WTC11 (cell line): ENCODE measurements around the gene FEZF1. TPM values are rescaled to one million over a fixed set of nuclear protein-coding genes. Genes with fewer than 3 reads are reported as not detected.

ENCODE experiments used
- AFF4 ChIP-seq: sonication (generic); formaldehyde crosslinking; IDR thresholded peaks from 2 replicates; pipeline ENCODE4 v1.8.1; 2023; ENCODE audit warnings: mild to moderate bottlenecking, missing genetic modification reagents, borderline replicate concordance
- ATF3 ChIP-seq: sonication (generic); formaldehyde crosslinking; conservative IDR thresholded peaks from 2 replicates; pipeline ENCODE4 v1.8.1; 2022; ENCODE audit warnings: mild to moderate bottlenecking, missing genetic modification reagents
- E2F4 ChIP-seq: sonication (generic); formaldehyde crosslinking; IDR thresholded peaks from 2 replicates; pipeline ENCODE4 v1.8.1; 2022; ENCODE audit warnings: low read depth, mild to moderate bottlenecking, moderate library complexity, missing genetic modification reagents, borderline replicate concordance
- ERG ChIP-seq: fragments of 250-450 bp; sonication (Bioruptor Pico); IDR thresholded peaks from 2 replicates; pipeline ENCODE4 v1.8.0; 2021; ENCODE audit warnings: mild to moderate bottlenecking
- HMGXB4 ChIP-seq: sonication (generic); formaldehyde crosslinking; IDR thresholded peaks from 2 replicates; pipeline ENCODE4 v1.8.1; 2023; ENCODE audit warnings: mild to moderate bottlenecking, moderate library complexity, missing genetic modification reagents
- JAZF1 ChIP-seq: fragments of 250-450 bp; sonication (Bioruptor Pico); IDR thresholded peaks from 2 replicates; pipeline ENCODE4 v1.9.0; 2021; ENCODE audit warnings: moderate library complexity, mild to moderate bottlenecking, inconsistent platforms
- MAX ChIP-seq: sonication (generic); formaldehyde crosslinking; IDR thresholded peaks from 2 replicates; pipeline ENCODE4 v1.8.0; 2022; ENCODE audit warnings: mild to moderate bottlenecking, missing genetic modification reagents
- NFE2L1 ChIP-seq: sonication (generic); formaldehyde crosslinking; IDR thresholded peaks from 2 replicates; pipeline ENCODE4 v1.8.1; 2023; ENCODE audit warnings: missing genetic modification reagents
- NFYB ChIP-seq: sonication (generic); formaldehyde crosslinking; conservative IDR thresholded peaks from 2 replicates; pipeline ENCODE4 v1.8.0; 2022; ENCODE audit warnings: low read depth, missing genetic modification reagents
- PRDM15 ChIP-seq: sonication (generic); formaldehyde crosslinking; IDR thresholded peaks from 2 replicates; pipeline ENCODE4 v1.8.0; 2022; ENCODE audit warnings: missing genetic modification reagents
- SMAD3 ChIP-seq: sonication (generic); formaldehyde crosslinking; IDR thresholded peaks from 2 replicates; pipeline ENCODE4 v1.8.0; 2022; ENCODE audit warnings: missing genetic modification reagents, mild to moderate bottlenecking, borderline replicate concordance
- SMAD4 ChIP-seq: sonication (generic); formaldehyde crosslinking; IDR thresholded peaks from 2 replicates; pipeline ENCODE4 v1.8.0; 2022; ENCODE audit warnings: mild to moderate bottlenecking, missing genetic modification reagents
- STAT6 ChIP-seq: sonication (generic); formaldehyde crosslinking; conservative IDR thresholded peaks from 2 replicates; pipeline ENCODE4 v1.8.1; 2023; ENCODE audit warnings: mild to moderate bottlenecking, low read depth, missing genetic modification reagents, moderate library complexity
- TP53 ChIP-seq: sonication (generic); formaldehyde crosslinking; IDR thresholded peaks from 2 replicates; pipeline ENCODE4 v1.8.1; 2023; ENCODE audit warnings: mild to moderate bottlenecking, missing genetic modification reagents
- ZBTB21 ChIP-seq: sonication (generic); formaldehyde crosslinking; IDR thresholded peaks from 2 replicates; pipeline ENCODE4 v1.8.1; 2023; ENCODE audit warnings: mild to moderate bottlenecking, missing genetic modification reagents, borderline replicate concordance
- ZMAT4 ChIP-seq: fragments of 250-450 bp; sonication (Bioruptor Pico); IDR thresholded peaks from 2 replicates; pipeline ENCODE4 v1.9.0; 2021; ENCODE audit warnings: mild to moderate bottlenecking
- ZNF232 ChIP-seq: sonication (generic); formaldehyde crosslinking; IDR thresholded peaks from 2 replicates; pipeline ENCODE4 v1.8.0; 2022; ENCODE audit warnings: mild to moderate bottlenecking, missing genetic modification reagents
- ZNF281 ChIP-seq: sonication (generic); formaldehyde crosslinking; IDR thresholded peaks from 2 replicates; pipeline ENCODE4 v1.8.0; 2023; ENCODE audit warnings: mild to moderate bottlenecking, missing genetic modification reagents
- total RNA-seq: library from RNA; stranded (reverse); gene quantifications from 3 replicates; pipeline ENCODE4 v1.2.3, GENCODE V29; 2021

The FEZF1 gene
- total RNA-seq, 1 experiment from 2014 or later: 20.0 TPM

- TF ChIP-seq ATF3: no peak
- no peak for TF ChIP-seq ZNF281 (CRISPR knock-in tag)
- TF ChIP-seq ZBTB21 (CRISPR knock-in tag): no peak
- 0 out of 2 replicates have a peak, but pooled peaks have one; percentile 12 for TF ChIP-seq ZNF232 (CRISPR knock-in tag)
- TF ChIP-seq NFYB (CRISPR knock-in tag): no peak
- TF ChIP-seq JAZF1 (CRISPR knock-in tag): no peak
- TF ChIP-seq ZMAT4 (CRISPR knock-in tag): no peak
- no peak for TF ChIP-seq ERG (CRISPR knock-in tag)
- TF ChIP-seq NFE2L1 (CRISPR knock-in tag): no peak
- TF ChIP-seq STAT6 (CRISPR knock-in tag): no peak
- TF ChIP-seq HMGXB4: no peak
- no peak for TF ChIP-seq TP53 (CRISPR knock-in tag)
- TF ChIP-seq MAX (CRISPR knock-in tag): peak; percentile 70
- TF ChIP-seq E2F4: no peak
- no peak for TF ChIP-seq AFF4 (CRISPR knock-in tag)
- TF ChIP-seq PRDM15 (CRISPR knock-in tag): 0 out of 2 replicates have a peak, but pooled peaks have one; percentile 48
- TF ChIP-seq SMAD3: no peak
- TF ChIP-seq SMAD4 (CRISPR knock-in tag): no peak
Measured at GRCh38 chr7:122305475-122306319, 1.1 kb upstream of the FEZF1 start (continued).
